ENCODE measurements around the gene E4F1. TPM values are rescaled to one million over a fixed set of nuclear protein-coding genes. Genes with fewer than 3 reads are reported as not detected.

Gene E4F1
- total and polyA plus RNA-seq, 2 donors (not counting 1 experiment from before 2014, with no cell fraction given) = 41.8 to 70.9 TPM

- Histone ChIP-seq H4K20me1 (ENCODE audit: control insufficient read depth, insufficient read depth, low read length, poor library complexity, severe bottlenecking) (peaks cover 53% of the 10 kb centered on the region), H3K9ac (ENCODE audit: low read length) (no peak overlapping the region), H3K4me3 (ENCODE audit: control extremely low read depth in 1 of 5, extremely low read depth in 1 of 5, insufficient read depth in 1 of 5, low read depth in 2 of 5, low read length in 4 of 5) (no peak overlapping the region), H3K27me3 (replicated peaks in 1 of 4; ENCODE audit: control extremely low read depth in 1 of 4, control insufficient read depth in 3 of 4, insufficient read depth in 4 of 4, low read length in 3 of 4) (peaks cover 0 to 19% (median 7%) of the 10 kb centered on the region in 4 experiments), H3K27ac (ENCODE audit: low read length in 2 of 2) (no peak overlapping the region), H3K4me1 (ENCODE audit: control insufficient read depth in 2 of 2, insufficient read depth in 2 of 2, low read length in 2 of 2) (peaks cover 10 to 12% of the 10 kb centered on the region in 2 donors), H3K9me3 (ENCODE audit: control extremely low read depth in 1 of 3, control insufficient read depth in 2 of 3, insufficient read depth in 1 of 3, low read length in 2 of 3) (peaks cover 0 to 2% (median 0%) of the 10 kb centered on the region in 3 donors), H3K36me3 (replicated peaks in 1 of 2; ENCODE audit: control extremely low read depth in 1 of 2, control insufficient read depth in 1 of 2, extremely low read depth in 1 of 2, insufficient read depth in 2 of 2, low read length in 1 of 2) (peaks cover 0 to 64% of the 10 kb centered on the region in 2 experiments), H2AFZ (ENCODE audit: insufficient read depth, low read depth, low read length, poor library complexity, severe bottlenecking) (no peak overlapping the region), H3K79me2 (ENCODE audit: control insufficient read depth, insufficient read depth, low read length) (peaks cover 14% of the 10 kb centered on the region), H3K4me2 (replicated peaks; ENCODE audit: low read depth, low read length, poor library complexity, severe bottlenecking) (no peak overlapping the region)
- no peak for ATAC-seq (ENCODE audit: low read depth)
- DNase-seq = no peak
- intact Hi-C loops (cut with micrococcal nuclease) = no loop called here
- POLR2A ChIA-PET = no interaction called here
- H3K9me3 Mint-ChIP-seq (ENCODE audit: insufficient read depth) = no peaks in the 10 kb centered on the region
- CTCF ChIA-PET = no interaction called here
- H3K27ac Mint-ChIP-seq = no peak overlapping the region
- H3K4me3 Mint-ChIP-seq = no peak overlapping the region
- WGBS (ENCODE audit: insufficient coverage) = 93% methylated on average over 33 of the region's 41 CpGs
- peaks cover 3% of the 10 kb centered on the region for H3K27me3 Mint-ChIP-seq
- no peaks in the 10 kb centered on the region for H3K4me1 Mint-ChIP-seq
- TF ChIP-seq EZH2 (IDR thresholded peaks at IDR 0.05; ENCODE audit: borderline replicate concordance, insufficient read depth, low read depth, low read length, poor library complexity, severe bottlenecking) = no peak
- TF ChIP-seq, protein P1, sequence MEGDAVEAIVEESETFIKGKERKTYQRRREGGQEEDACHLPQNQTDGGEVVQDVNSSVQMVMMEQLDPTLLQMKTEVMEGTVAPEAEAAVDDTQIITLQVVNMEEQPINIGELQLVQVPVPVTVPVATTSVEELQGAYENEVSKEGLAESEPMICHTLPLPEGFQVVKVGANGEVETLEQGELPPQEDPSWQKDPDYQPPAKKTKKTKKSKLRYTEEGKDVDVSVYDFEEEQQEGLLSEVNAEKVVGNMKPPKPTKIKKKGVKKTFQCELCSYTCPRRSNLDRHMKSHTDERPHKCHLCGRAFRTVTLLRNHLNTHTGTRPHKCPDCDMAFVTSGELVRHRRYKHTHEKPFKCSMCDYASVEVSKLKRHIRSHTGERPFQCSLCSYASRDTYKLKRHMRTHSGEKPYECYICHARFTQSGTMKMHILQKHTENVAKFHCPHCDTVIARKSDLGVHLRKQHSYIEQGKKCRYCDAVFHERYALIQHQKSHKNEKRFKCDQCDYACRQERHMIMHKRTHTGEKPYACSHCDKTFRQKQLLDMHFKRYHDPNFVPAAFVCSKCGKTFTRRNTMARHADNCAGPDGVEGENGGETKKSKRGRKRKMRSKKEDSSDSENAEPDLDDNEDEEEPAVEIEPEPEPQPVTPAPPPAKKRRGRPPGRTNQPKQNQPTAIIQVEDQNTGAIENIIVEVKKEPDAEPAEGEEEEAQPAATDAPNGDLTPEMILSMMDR (IDR thresholded peaks at IDR 0.05) = no peak
These were observed 9.0 kb downstream of the E4F1 start for GRCh38 chr16:2232094-2232990.

All from B cell (primary cell).